GM12878 (cell line): ENCODE measurements around the gene HLA-DPB1. TPM values are rescaled to one million over a fixed set of nuclear protein-coding genes. Genes with fewer than 3 reads are reported as not detected.

ENCODE experiments used
- ATF2 ChIP-seq: IDR thresholded peaks from 2 replicates; pipeline ENCODE4 v1.6.1; 2012; ENCODE audit warnings: low read length, inconsistent platforms
- ATF3 ChIP-seq: IDR thresholded peaks from 2 replicates; pipeline ENCODE4 v1.6.1; 2011; ENCODE audit warnings: low read depth, mild to moderate bottlenecking, low read length, moderate library complexity, borderline replicate concordance; ENCODE audit errors: extremely low read depth
- BCLAF1 ChIP-seq: fragments of 450-650 bp; IDR thresholded peaks from 2 replicates; pipeline ENCODE4 v1.6.1; 2017; ENCODE audit warnings: antibody characterized with exemption, mild to moderate bottlenecking, moderate library complexity
- CBX3 ChIP-seq: fragments of 200-600 bp; sonication (generic); IDR thresholded peaks from 2 replicates; pipeline ENCODE4 v1.6.1; 2016; ENCODE audit warnings: low read depth, borderline replicate concordance
- CEBPZ ChIP-seq: fragments of 150-350 bp; IDR thresholded peaks from 2 replicates; pipeline ENCODE4 v1.6.1; 2016; ENCODE audit warnings: low read depth, low read length
- CREB1 ChIP-seq: IDR thresholded peaks from 2 replicates; pipeline ENCODE4 v1.6.1; 2012; ENCODE audit warnings: low read depth, mild to moderate bottlenecking, inconsistent platforms
- EZH2 ChIP-seq: IDR thresholded peaks from 2 replicates; pipeline ENCODE4 v1.6.1; 2012; ENCODE audit warnings: low read depth, mild to moderate bottlenecking, control low read depth, inconsistent platforms, low read length, borderline replicate concordance; ENCODE audit not compliant: control insufficient read depth
- FOXM1 ChIP-seq: IDR thresholded peaks from 2 replicates; pipeline ENCODE4 v1.6.1; 2012; ENCODE audit warnings: low read depth, mild to moderate bottlenecking, inconsistent platforms, low read length, moderate library complexity
- IKZF2 ChIP-seq, 2 experiments: fragments of 450-650 bp; IDR thresholded peaks; 2 replicates each; pipeline ENCODE4 v1.6.1; 2017; ENCODE audit warnings: mild to moderate bottlenecking in 2 of 2, moderate library complexity in 2 of 2
- NR2C2 ChIP-seq: IDR thresholded peaks from 2 replicates; pipeline ENCODE4 v1.6.1; 2011; ENCODE audit warnings: borderline replicate concordance, low read depth; ENCODE audit not compliant: control insufficient read depth, insufficient read length
- POLR2AphosphoS2 ChIP-seq: IDR thresholded peaks from 2 replicates; pipeline ENCODE4 v1.6.1; 2011; ENCODE audit warnings: low read depth, mild to moderate bottlenecking, low read length, improper control_type of control experiment, moderate library complexity
- REST ChIP-seq: IDR thresholded peaks from 2 replicates; pipeline ENCODE4 v1.6.1; 2012; ENCODE audit warnings: mild to moderate bottlenecking, low read depth, low read length
- USF1 ChIP-seq: IDR thresholded peaks from 2 replicates; pipeline ENCODE4 v1.6.1; 2011; ENCODE audit warnings: borderline replicate concordance, low read depth, mild to moderate bottlenecking, moderate library complexity, mixed read lengths, low read length; ENCODE audit not compliant: insufficient read depth; ENCODE audit errors: extremely low read length
- YBX1 ChIP-seq: fragments of 450-650 bp; IDR thresholded peaks from 2 replicates; pipeline ENCODE4 v1.6.1; 2016; ENCODE audit warnings: antibody characterized with exemption
- polyA plus RNA-seq, 11 experiments: library from polyadenylated mRNA; depleted of rRNA in 4 of 11; unstranded in 6 of 11; stranded (reverse) in 5 of 11; fragments of >200 nt; fragmentation: Nextera tagmentation in 4 of 11; fragmentation: Illumina TruSeq in 1 of 11; extraction: Ambion mirVana in 4 of 11; extraction: Trizol in 1 of 11; gene quantifications; 1 replicate in 1 of 11; 2 replicates in 10 of 11; pipeline versions ENCODE4 v1.2.1 to v1.2.3, GENCODE V29; 2011 to 2016; ENCODE audit warnings: inconsistent platforms in 2 of 11, missing spikeins in 2 of 11, low read depth in 1 of 11
- total RNA-seq, 4 experiments: library from RNA; depleted of rRNA in 3 of 4; stranded (reverse); fragments of >200 nt in 3 of 4; fragmentation: Illumina TruSeq in 1 of 4; extraction: Trizol in 1 of 4; gene quantifications; 2 replicates each; pipeline versions ENCODE4 v1.2.1 to v1.2.3, GENCODE V29; 2013 to 2021

Gene HLA-DPB1
- total and polyA plus RNA-seq, 10 of the 15 experiments (the other 5 are each of a cell fraction or from before 2014, with no cell fraction given): 101 to 675 (median 352) TPM

- no peak for TF ChIP-seq USF1
- TF ChIP-seq NR2C2: no peak
- TF ChIP-seq CBX3: no peak
- TF ChIP-seq BCLAF1: no peak
- peak; percentile 61; the same call in 1 of the 2 replicates for TF ChIP-seq POLR2AphosphoS2
- no peak for TF ChIP-seq IKZF2 (IDR thresholded peaks at IDR 0.05)
- no peak for TF ChIP-seq REST
- TF ChIP-seq ATF2: 0 out of 2 replicates have a peak, but pooled peaks have one; percentile 29
- TF ChIP-seq EZH2: no peak
- no peak for TF ChIP-seq CEBPZ
- TF ChIP-seq FOXM1: peak; percentile 34; the same call in 1 of the 2 replicates
- TF ChIP-seq ATF3: no peak
- TF ChIP-seq CREB1: peak; percentile 18; the same call in 1 of the 2 replicates
- TF ChIP-seq YBX1: no peak
Measured at GRCh38 chr6:33080127-33081089, 4.6 kb downstream of the HLA-DPB1 start (continued).
